Head of caudate nucleus (tissue), 42 donors: ENCODE measurements around the gene SLC45A3.

Experiments used
- DNase-seq, 42 donors: peaks; one replicate each; pipeline versions ENCODE4 v3.0.0 to v3.0.0-alpha.2; 2020 to 2021; ENCODE audit warnings: mixed read lengths in 7 of 42
- intact Hi-C: fragments of 100-400 bp; cut with DNase I; formaldehyde crosslinking; loops from one replicate; pipeline ENCODE4 v1.15.0; 2022

Gene SLC45A3

GRCh38 chr1:205703072-205703471, 22.8 kb upstream of the SLC45A3 start:
- peak in 1 of 42 donors; percentile 17 for DNase-seq
- intact Hi-C loops, result loop anchor here (10.0 kb wide), 1 partner anchor 108 kb away; no protein-coding TSS in a partner anchor

- no peak for DNase-seq
- intact Hi-C loops, result loop anchor here (10.0 kb wide), 1 partner anchor 107 kb away; no protein-coding TSS in a partner anchor
These were observed 21.6 kb upstream of the SLC45A3 start for GRCh38 chr1:205701891-205702290.

DNA sequence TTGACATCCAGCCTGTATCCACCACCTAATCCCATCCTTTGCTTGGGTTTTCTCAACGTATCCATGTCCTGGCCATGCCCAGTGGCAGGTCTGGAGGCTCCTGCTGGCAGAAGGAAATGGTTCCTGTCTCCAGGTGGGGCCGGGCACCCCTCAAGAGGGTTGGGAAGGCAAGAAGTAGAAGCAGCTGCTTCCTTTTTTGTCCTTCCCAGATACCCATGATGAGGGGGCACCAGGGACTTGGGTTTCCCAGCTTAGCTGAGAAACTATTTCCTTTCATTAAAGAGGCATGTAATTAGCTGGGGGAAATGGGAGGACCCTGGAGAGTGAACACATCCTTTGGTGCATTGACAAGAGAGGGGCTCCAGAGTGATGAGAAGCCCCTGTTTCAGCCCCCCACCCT, 21.1 kb upstream of the SLC45A3 start:
- intact Hi-C loops, result loop anchor here (10.0 kb wide), 1 partner anchor 107 kb away; no protein-coding TSS in a partner anchor
- DNase-seq, result no peak

GRCh38 chr1:205700865-205701401, 20.6 kb upstream of the SLC45A3 start:
- intact Hi-C loops, result loop anchor here (10.0 kb wide), 1 partner anchor 106 kb away; no protein-coding TSS in a partner anchor
- DNase-seq, result peak in 35 of 42 donors; percentile 10 to 71 (median 48)

GRCh38 chr1:205699416-205699815, 19.1 kb upstream of the SLC45A3 start:
- intact Hi-C loops, result no loop called here
- DNase-seq, result no peak

DNA sequence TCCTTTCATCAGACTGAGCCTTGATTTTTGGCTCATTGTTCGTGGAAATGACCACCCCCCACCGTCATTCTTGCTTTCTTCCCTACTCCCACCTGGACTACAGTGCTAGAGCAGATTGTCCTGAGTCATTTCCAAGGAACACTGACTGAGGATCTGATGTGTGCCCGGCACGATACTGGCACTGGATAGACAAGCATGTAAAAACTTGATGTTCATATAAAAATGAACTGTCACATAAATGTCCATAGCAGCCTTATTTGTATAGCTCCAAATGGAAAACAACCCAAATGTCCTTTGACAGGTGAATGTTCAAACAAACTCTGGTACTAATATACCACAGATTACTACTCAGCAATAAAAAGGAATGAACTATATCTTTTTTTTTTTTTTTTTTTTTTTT, 18.6 kb upstream of the SLC45A3 start:
- intact Hi-C loops, result no loop called here

GRCh38 chr1:205693421-205693991, 13.2 kb upstream of the SLC45A3 start:
- peak in 10 of 42 donors; percentile 28 to 74 (median 44) for DNase-seq
- intact Hi-C loops, result no loop called here

More for the DNA sequence above, 18.6 kb upstream of the SLC45A3 start:
- DNase-seq, result no peak

- DNase-seq, result no peak
- intact Hi-C loops, result no loop called here
These were observed 12.1 kb upstream of the SLC45A3 start for GRCh38 chr1:205692423-205692822.

GRCh38 chr1:205690122-205690756, 9.9 kb upstream of the SLC45A3 start:
- intact Hi-C loops, result no loop called here
- DNase-seq, result no peak

DNA sequence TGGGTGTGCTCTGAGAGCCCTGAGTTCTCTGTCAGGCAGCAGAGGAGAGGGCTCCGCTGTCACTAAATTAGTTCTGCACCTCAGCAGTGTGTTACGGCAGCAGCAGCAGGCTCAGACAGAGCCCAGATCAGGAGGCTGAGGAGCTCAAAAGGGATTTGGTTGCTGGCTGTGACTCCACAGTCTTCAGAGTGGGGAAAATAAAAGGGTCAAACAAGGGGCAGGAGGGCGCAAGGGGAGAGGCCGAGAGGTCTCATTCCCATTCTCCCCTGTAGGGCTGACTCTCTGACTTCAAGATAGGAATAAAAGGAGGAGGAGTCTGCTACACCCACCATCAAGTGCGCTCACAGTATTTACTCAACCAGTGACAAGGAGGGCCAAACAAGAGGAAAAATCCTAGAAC, 9.2 kb upstream of the SLC45A3 start:
- DNase-seq, result no peak
- intact Hi-C loops, result no loop called here

DNA sequence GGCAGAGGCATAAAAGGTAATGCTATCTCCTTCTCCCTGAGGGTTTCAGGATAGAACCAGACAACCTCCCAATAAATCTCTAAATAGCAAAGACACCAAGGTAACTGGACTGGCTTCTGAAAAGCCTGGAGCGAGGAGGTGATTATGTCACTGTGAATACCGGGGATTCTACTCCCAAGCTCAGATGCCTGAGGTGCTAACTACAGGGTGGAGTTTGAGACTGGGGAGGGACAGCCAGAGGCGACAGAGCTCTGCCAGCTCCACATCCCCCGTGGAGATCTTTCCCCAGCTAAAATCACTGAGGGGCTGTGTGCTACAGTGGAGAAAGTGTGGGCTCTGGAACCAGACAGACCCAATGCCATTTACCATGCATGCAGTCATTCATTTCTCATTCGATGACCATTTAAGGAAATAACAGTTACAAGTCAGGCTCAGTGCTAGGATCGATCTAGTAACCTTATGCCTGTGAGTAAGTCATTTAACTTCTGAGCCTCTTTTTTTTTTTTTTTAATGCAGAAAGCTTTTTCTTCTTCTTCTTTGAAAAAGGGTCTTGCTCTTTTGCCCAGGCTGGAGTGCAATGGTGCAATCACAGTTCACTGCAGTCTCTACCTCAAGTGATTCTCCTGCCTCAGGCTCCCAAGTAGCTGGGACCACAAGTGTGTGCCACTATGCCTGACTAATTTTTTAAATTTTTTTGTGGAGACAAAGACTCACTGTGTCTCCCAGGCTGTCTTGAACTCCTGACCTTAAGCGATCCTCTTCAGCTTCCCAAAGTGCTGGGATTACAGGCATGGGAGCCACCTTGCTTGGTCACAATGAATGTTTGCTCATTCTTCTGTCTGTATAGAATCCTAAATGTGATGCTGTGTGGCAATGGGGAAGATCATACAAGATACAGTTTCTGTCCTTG, 8.1 kb upstream of the SLC45A3 start:
- intact Hi-C loops, result no loop called here
- DNase-seq, result no peak

DNA sequence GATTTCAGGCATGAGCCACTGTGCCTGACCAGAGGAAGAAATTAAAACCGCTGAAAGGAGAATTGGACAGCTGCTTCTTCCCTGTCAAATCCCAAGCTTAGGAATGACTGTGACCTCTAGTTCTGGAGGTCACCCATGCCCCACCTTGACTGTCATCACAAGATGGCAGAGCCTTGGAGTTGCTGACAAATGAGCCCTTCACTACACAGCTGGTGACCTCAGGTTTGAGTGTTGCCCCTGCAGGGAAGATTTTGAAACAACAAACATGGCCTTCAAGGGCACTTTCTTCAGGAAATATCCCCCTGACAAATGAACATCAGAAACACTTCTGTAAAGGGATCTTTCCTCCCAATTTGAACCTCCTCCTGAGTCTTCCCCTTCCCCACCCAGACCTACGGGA, 6.9 kb upstream of the SLC45A3 start:
- intact Hi-C loops, result no loop called here
- no peak for DNase-seq

GRCh38 chr1:205681364-205681763, 1.1 kb upstream of the SLC45A3 start:
- intact Hi-C loops, result no loop called here
- no peak for DNase-seq

GRCh38 chr1:205678286-205679111, 1.8 kb downstream of the SLC45A3 start:
- DNase-seq, result peak in 5 of 42 donors; percentile 26 to 64 (median 49)
- intact Hi-C loops, result no loop called here

- intact Hi-C loops, result no loop called here
- DNase-seq, result peak in 1 of 42 donors; percentile 33
These were observed 3.1 kb downstream of the SLC45A3 start for GRCh38 chr1:205677167-205677566.

- intact Hi-C loops, result no loop called here
- DNase-seq, result peak; percentile 63 to 95 (median 87)
These were observed 3.7 kb downstream of the SLC45A3 start for GRCh38 chr1:205676597-205676996.

GRCh38 chr1:205676002-205676401, 4.3 kb downstream of the SLC45A3 start:
- DNase-seq, result no peak
- intact Hi-C loops, result no loop called here

GRCh38 chr1:205675247-205675646, 5.1 kb downstream of the SLC45A3 start:
- intact Hi-C loops, result no loop called here
- no peak for DNase-seq

DNA sequence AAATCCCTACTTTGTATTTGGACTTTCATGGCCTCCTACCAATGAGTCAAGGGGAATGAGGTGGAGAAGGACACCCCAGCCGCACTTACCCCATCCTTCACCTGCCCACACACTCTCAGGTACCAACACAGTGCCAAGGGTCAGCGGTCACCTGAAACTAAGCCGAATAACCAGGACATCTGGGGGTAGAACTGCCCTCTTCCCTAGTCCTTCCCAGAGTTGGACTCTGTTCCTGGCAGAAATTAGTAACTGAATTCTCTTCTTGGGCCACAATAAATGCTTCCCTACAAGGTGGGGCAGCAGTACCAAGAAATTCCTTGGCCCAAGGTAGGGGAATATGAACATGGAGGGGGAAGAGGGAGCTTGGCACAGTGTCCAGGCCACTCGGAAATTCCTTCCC, 7.3 kb downstream of the SLC45A3 start:
- intact Hi-C loops, result no loop called here
- peak in 1 of 42 donors; percentile 0 for DNase-seq
